Measurements from ENCODE around the gene ELF4. TPM values are rescaled to one million over a fixed set of nuclear protein-coding genes. Genes with fewer than 3 reads are reported as not detected.
A peak's percentile ranks its signal among the peaks of the same experiment; 100 is the strongest.

ELF4 gene
- total RNA-seq, 3 donors from 2014 or later (not counting 1 experiment from before 2014, with no cell fraction given): 83.3 to 105 (median 98.7) TPM

- peak overlapping the region; percentile 45 for H3K27ac ChIP-seq (ENCODE audit: low read length)
- no peak overlapping the region for H3K4me3 ChIP-seq (ENCODE audit: low read length)
- DNase-seq (no peak), ATAC-seq (no peak)
- H3K4me1 Mint-ChIP-seq: peaks cover 45 to 59% of the 10 kb centered on the region in 2 donors
- H3K4me1 ChIP-seq (ENCODE audit: control insufficient read depth, insufficient read depth, low read length): peaks cover 93% of the 10 kb centered on the region
- H3K9me3 ChIP-seq (ENCODE audit: control insufficient read depth, insufficient read depth, low read length): no peaks in the 10 kb centered on the region
- H3K27me3 ChIP-seq (ENCODE audit: control insufficient read depth, insufficient read depth, low read length): no peaks in the 10 kb centered on the region
- H3K4me3 Mint-ChIP-seq: no peak overlapping the region
- H3K36me3 ChIP-seq (ENCODE audit: control insufficient read depth, insufficient read depth, low read length): no peaks in the 10 kb centered on the region
- no peaks in the 10 kb centered on the region for H3K27me3 Mint-ChIP-seq (ENCODE audit: low read depth in 2 of 2)
- intact Hi-C loops (cut with micrococcal nuclease): no loop called here
- no peaks in the 10 kb centered on the region for H3K36me3 Mint-ChIP-seq
- WGBS (ENCODE audit: insufficient coverage): no CpG with 5 or more reads among the region's 2 CpGs
- H3K9me3 Mint-ChIP-seq: no peaks in the 10 kb centered on the region
- peak overlapping the region; percentile 88 to 93 for H3K27ac Mint-ChIP-seq
- TF ChIP-seq, protein P1, sequence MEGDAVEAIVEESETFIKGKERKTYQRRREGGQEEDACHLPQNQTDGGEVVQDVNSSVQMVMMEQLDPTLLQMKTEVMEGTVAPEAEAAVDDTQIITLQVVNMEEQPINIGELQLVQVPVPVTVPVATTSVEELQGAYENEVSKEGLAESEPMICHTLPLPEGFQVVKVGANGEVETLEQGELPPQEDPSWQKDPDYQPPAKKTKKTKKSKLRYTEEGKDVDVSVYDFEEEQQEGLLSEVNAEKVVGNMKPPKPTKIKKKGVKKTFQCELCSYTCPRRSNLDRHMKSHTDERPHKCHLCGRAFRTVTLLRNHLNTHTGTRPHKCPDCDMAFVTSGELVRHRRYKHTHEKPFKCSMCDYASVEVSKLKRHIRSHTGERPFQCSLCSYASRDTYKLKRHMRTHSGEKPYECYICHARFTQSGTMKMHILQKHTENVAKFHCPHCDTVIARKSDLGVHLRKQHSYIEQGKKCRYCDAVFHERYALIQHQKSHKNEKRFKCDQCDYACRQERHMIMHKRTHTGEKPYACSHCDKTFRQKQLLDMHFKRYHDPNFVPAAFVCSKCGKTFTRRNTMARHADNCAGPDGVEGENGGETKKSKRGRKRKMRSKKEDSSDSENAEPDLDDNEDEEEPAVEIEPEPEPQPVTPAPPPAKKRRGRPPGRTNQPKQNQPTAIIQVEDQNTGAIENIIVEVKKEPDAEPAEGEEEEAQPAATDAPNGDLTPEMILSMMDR (IDR thresholded peaks at IDR 0.05): no peak
Measured at GRCh38 chrX:130093271-130093670, 17.0 kb downstream of the ELF4 start.

- WGBS (ENCODE audit: insufficient coverage): 0% methylated on average over 4 of the region's 10 CpGs
- H3K9me3 Mint-ChIP-seq: no peaks in the 10 kb centered on the region
- H3K4me3 Mint-ChIP-seq: peak overlapping the region; percentile 92
- peak overlapping the region; percentile 73 for H3K27ac ChIP-seq (ENCODE audit: low read length)
- peak overlapping the region; percentile 88 to 93 for H3K27ac Mint-ChIP-seq
- no peaks in the 10 kb centered on the region for H3K27me3 Mint-ChIP-seq (ENCODE audit: low read depth in 2 of 2)
- H3K4me1 Mint-ChIP-seq: peaks cover 46 to 57% of the 10 kb centered on the region in 2 donors
- ATAC-seq (peak; percentile 83 to 96 (median 91)), DNase-seq (peak; percentile 59 to 93)
- intact Hi-C loops (cut with micrococcal nuclease): no loop called here
- H3K36me3 ChIP-seq (ENCODE audit: control insufficient read depth, insufficient read depth, low read length): no peaks in the 10 kb centered on the region
- no peaks in the 10 kb centered on the region for H3K9me3 ChIP-seq (ENCODE audit: control insufficient read depth, insufficient read depth, low read length)
- TF ChIP-seq, protein P1 (IDR thresholded peaks at IDR 0.05): no peak
- peak overlapping the region; percentile 38 for H3K4me3 ChIP-seq (ENCODE audit: low read length)
- no peaks in the 10 kb centered on the region for H3K36me3 Mint-ChIP-seq
- H3K4me1 ChIP-seq (ENCODE audit: control insufficient read depth, insufficient read depth, low read length): peaks cover 94% of the 10 kb centered on the region
- H3K27me3 ChIP-seq (ENCODE audit: control insufficient read depth, insufficient read depth, low read length): no peaks in the 10 kb centered on the region
Measured at GRCh38 chrX:130091980-130092522, 18.2 kb downstream of the ELF4 start.

DNA sequence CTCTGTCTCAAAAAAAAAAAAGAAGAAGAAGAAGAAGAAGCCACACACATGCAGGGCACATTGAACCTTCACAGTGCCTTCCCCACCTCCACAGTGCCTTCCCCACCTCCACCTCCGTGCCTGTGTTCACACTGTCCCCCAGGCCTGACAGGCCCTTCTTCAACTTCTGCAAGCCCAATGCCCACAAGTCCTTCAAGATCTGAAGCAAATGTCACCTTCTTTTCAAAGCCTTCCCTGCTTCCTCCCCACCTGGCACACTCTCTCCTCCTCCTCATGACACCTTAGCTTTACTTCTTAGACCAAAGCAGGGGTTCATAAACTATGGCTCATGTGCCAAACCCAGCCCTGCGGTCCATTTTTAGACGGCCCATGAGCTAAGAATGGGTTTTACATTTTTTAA is 19.9 kb downstream of the ELF4 start:
- Mint-ChIP-seq H3K4me3 (peak overlapping the region; percentile 78), H3K4me1 (peaks cover 53 to 65% of the 10 kb centered on the region in 2 donors), H3K9me3 (no peaks in the 10 kb centered on the region), H3K36me3 (no peaks in the 10 kb centered on the region), H3K27ac (peak overlapping the region; percentile 84 to 88), H3K27me3 (ENCODE audit: low read depth in 2 of 2) (no peaks in the 10 kb centered on the region)
- Histone ChIP-seq H3K4me1 (ENCODE audit: control insufficient read depth, insufficient read depth, low read length) (peaks cover 97% of the 10 kb centered on the region), H3K27me3 (ENCODE audit: control insufficient read depth, insufficient read depth, low read length) (no peaks in the 10 kb centered on the region), H3K36me3 (ENCODE audit: control insufficient read depth, insufficient read depth, low read length) (no peaks in the 10 kb centered on the region), H3K27ac (ENCODE audit: low read length) (peak overlapping the region; percentile 45), H3K9me3 (ENCODE audit: control insufficient read depth, insufficient read depth, low read length) (no peaks in the 10 kb centered on the region), H3K4me3 (ENCODE audit: low read length) (no peak overlapping the region)
- intact Hi-C loops (cut with micrococcal nuclease): no loop called here
- WGBS (ENCODE audit: insufficient coverage): 0% methylated on average over 1 of the region's 3 CpGs
- DNase-seq (peak in 1 of 2 donors; percentile 15), ATAC-seq (no peak)
- TF ChIP-seq, protein P1 (IDR thresholded peaks at IDR 0.05): no peak

All from natural killer cell (primary cell).